ENCODE measurements around the gene S100A9.

DNA sequence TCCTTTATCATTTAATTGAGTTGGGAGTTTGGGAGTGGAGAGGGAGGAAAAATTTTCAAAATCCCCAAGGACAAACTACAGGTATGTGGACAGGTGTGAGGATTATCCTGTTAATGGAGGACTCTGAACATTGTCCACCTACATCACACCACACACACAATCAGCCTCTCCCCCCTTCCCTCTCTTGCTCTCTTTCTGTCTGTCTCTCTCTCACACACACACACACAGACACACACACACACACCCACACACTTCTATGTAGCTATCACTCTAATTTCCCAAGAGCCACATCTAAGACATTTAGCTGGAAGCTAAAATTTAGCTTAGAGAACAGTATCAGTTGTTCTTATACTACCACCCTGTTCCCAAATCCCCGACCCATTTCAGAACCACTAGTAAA, 31.7 kb downstream of the S100A9 start:
- TF ChIP-seq, protein P1, sequence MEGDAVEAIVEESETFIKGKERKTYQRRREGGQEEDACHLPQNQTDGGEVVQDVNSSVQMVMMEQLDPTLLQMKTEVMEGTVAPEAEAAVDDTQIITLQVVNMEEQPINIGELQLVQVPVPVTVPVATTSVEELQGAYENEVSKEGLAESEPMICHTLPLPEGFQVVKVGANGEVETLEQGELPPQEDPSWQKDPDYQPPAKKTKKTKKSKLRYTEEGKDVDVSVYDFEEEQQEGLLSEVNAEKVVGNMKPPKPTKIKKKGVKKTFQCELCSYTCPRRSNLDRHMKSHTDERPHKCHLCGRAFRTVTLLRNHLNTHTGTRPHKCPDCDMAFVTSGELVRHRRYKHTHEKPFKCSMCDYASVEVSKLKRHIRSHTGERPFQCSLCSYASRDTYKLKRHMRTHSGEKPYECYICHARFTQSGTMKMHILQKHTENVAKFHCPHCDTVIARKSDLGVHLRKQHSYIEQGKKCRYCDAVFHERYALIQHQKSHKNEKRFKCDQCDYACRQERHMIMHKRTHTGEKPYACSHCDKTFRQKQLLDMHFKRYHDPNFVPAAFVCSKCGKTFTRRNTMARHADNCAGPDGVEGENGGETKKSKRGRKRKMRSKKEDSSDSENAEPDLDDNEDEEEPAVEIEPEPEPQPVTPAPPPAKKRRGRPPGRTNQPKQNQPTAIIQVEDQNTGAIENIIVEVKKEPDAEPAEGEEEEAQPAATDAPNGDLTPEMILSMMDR (IDR thresholded peaks at IDR 0.05): no peak
- TF ChIP-seq POLR2A (IDR thresholded peaks at IDR 0.05) (no peak), POLR2AphosphoS5 (IDR thresholded peaks at IDR 0.05) (no peak)
